Liver (tissue), 9 donors: ENCODE measurements around the gene ERVW-1. TPM values are rescaled to one million over a fixed set of nuclear protein-coding genes. Genes with fewer than 3 reads are reported as not detected.

ENCODE experiments used
- DNase-seq: peaks from one replicate; pipeline ENCODE4 v3.0.0-alpha.2; 2017; ENCODE audit warnings: low spot score
- H3K27ac ChIP-seq, 2 donors: one replicate each; pipeline ENCODE4 v1.7.0; 2013; ENCODE audit warnings: inconsistent platforms in 2 of 2, low read length in 2 of 2, control low read depth in 1 of 2, low read depth in 1 of 2, mild to moderate bottlenecking in 1 of 2
- H3K27me3 ChIP-seq, 4 donors: one replicate each; pipeline versions ENCODE4 v1.6.1 to v1.7.0; 2013; ENCODE audit warnings: low read length in 3 of 4, inconsistent platforms in 1 of 4, mild to moderate bottlenecking in 1 of 4, moderate library complexity in 1 of 4; ENCODE audit not compliant: control insufficient read depth in 4 of 4, insufficient read depth in 4 of 4
- H3K36me3 ChIP-seq, 4 donors: one replicate each; pipeline versions ENCODE4 v1.6.1 to v1.7.0; 2013; ENCODE audit warnings: low read length in 3 of 4, mild to moderate bottlenecking in 3 of 4, low read depth in 1 of 4, moderate library complexity in 1 of 4; ENCODE audit not compliant: control insufficient read depth in 4 of 4, insufficient read depth in 3 of 4
- H3K4me1 ChIP-seq, 4 donors: one replicate each; pipeline versions ENCODE4 v1.6.1 to v1.7.0; 2013; ENCODE audit warnings: low read length in 3 of 4, mild to moderate bottlenecking in 3 of 4, moderate library complexity in 1 of 4; ENCODE audit not compliant: control insufficient read depth in 4 of 4, insufficient read depth in 4 of 4
- H3K4me3 ChIP-seq, 3 donors: one replicate each; pipeline versions ENCODE4 v1.6.1 to v1.7.0; 2013; ENCODE audit warnings: low read length in 3 of 3, control low read depth in 1 of 3, low read depth in 1 of 3, mild to moderate bottlenecking in 1 of 3
- H3K9ac ChIP-seq, 2 donors: one replicate each; pipeline ENCODE4 v1.7.0; 2013; ENCODE audit warnings: low read length in 2 of 2, mild to moderate bottlenecking in 2 of 2, moderate library complexity in 2 of 2, control low read depth in 1 of 2, low read depth in 1 of 2
- H3K9me3 ChIP-seq, 4 donors: one replicate each; pipeline versions ENCODE4 v1.6.1 to v1.7.0; 2013; ENCODE audit warnings: low read length in 3 of 4; ENCODE audit not compliant: control insufficient read depth in 4 of 4
- EGR1 ChIP-seq, 2 donors: IDR thresholded peaks; 2 replicates each; pipeline ENCODE4 v1.6.1; 2016 to 2018; ENCODE audit warnings: antibody characterized with exemption in 2 of 2, low read depth in 2 of 2
- FOXA1 ChIP-seq: IDR thresholded peaks from 2 replicates; pipeline ENCODE4 v1.6.1; 2016; ENCODE audit warnings: antibody characterized with exemption
- GABPA ChIP-seq, 2 donors: IDR thresholded peaks in 1 of 2; conservative IDR thresholded peaks in 1 of 2; 2 replicates each; pipeline ENCODE4 v1.6.1; 2016; ENCODE audit warnings: antibody characterized with exemption in 2 of 2, mild to moderate bottlenecking in 1 of 2, moderate library complexity in 1 of 2
- HNF4A ChIP-seq, 2 donors: conservative IDR thresholded peaks; 2 replicates each; pipeline ENCODE4 v1.6.1; 2016; ENCODE audit warnings: antibody characterized with exemption in 2 of 2, mild to moderate bottlenecking in 2 of 2
- HNF4G ChIP-seq: IDR thresholded peaks from 2 replicates; pipeline ENCODE4 v1.6.1; 2016; ENCODE audit warnings: antibody characterized with exemption
- MAX ChIP-seq: IDR thresholded peaks from 2 replicates; pipeline ENCODE4 v1.6.1; 2016; ENCODE audit warnings: antibody characterized with exemption
- NR2F2 ChIP-seq: IDR thresholded peaks from 2 replicates; pipeline ENCODE4 v1.6.1; 2016; ENCODE audit warnings: antibody characterized with exemption
- RXRA ChIP-seq, 2 donors: IDR thresholded peaks; 2 replicates each; pipeline ENCODE4 v1.6.1; 2017 to 2018; ENCODE audit warnings: antibody characterized with exemption in 2 of 2, mild to moderate bottlenecking in 1 of 2
- TAF1 ChIP-seq: conservative IDR thresholded peaks from 2 replicates; pipeline ENCODE4 v1.6.1; 2016; ENCODE audit warnings: antibody characterized with exemption, mild to moderate bottlenecking
- YY1 ChIP-seq: IDR thresholded peaks from 2 replicates; pipeline ENCODE4 v1.6.1; 2016; ENCODE audit warnings: antibody characterized with exemption, mild to moderate bottlenecking
- WGBS: extraction: QIAGEN DNeasy Blood & Tissue Kit; methylation state at CpG from one replicate; pipeline ENCODE4 v1.1.7; 2013; 5-methylcytosine and 5-hydroxymethylcytosine counted together
- polyA plus RNA-seq, 2 donors: library from polyadenylated mRNA; stranded (reverse) in 1 of 2; unstranded in 1 of 2; fragments of 200-250 nt in 1 of 2; fragments of >200 nt in 1 of 2; fragmentation: Nextera tagmentation in 1 of 2; extraction: Ambion mirVana in 1 of 2; gene quantifications; one replicate each; pipeline versions ENCODE4 v1.2.1 to v1.2.3, GENCODE V29; 2013 to 2015
- total RNA-seq, 2 donors: library from RNA; depleted of rRNA; stranded (reverse); fragments of >200 nt; gene quantifications; one replicate each; pipeline ENCODE4 v1.2.3, GENCODE V29; 2014
- TF ChIP-seq, protein P1 (sequence below): IDR thresholded peaks from 2 replicates; pipeline ENCODE4 v1.6.1; 2016; ENCODE audit warnings: antibody characterized with exemption, mild to moderate bottlenecking
- TF ChIP-seq, protein P2 (sequence below): IDR thresholded peaks from 2 replicates; pipeline ENCODE4 v1.6.1; 2016; ENCODE audit warnings: antibody characterized with exemption
- donor health status: healthy.
- donor health status: healthy.
- donor health status: healthy.
- donor health status: healthy.
- donor health status: healthy.

The ERVW-1 gene
- total and polyA plus RNA-seq, 4 donors: 0.19 TPM; not detected in 3

- DNase-seq: no peak
- H3K4me3 ChIP-seq: no peak overlapping the region
Observed at GRCh38 chr7:92460109-92460508, 17.6 kb downstream of the ERVW-1 start.

GRCh38 chr7:92456236-92456635, 21.5 kb downstream of the ERVW-1 start:
- Histone ChIP-seq H3K9me3 (no peaks in the 10 kb centered on the region), H3K27ac (no peak overlapping the region), H3K4me3 (no peak overlapping the region), H3K9ac (no peak overlapping the region), H3K36me3 (peaks cover 10 to 56% (median 41%) of the 10 kb centered on the region in 4 donors), H3K27me3 (no peaks in the 10 kb centered on the region), H3K4me1 (no peaks in the 10 kb centered on the region)
- 95% methylated on average over 2 of the region's 2 CpGs for WGBS
- TF ChIP-seq TAF1: no peak
- TF ChIP-seq, protein P1, sequence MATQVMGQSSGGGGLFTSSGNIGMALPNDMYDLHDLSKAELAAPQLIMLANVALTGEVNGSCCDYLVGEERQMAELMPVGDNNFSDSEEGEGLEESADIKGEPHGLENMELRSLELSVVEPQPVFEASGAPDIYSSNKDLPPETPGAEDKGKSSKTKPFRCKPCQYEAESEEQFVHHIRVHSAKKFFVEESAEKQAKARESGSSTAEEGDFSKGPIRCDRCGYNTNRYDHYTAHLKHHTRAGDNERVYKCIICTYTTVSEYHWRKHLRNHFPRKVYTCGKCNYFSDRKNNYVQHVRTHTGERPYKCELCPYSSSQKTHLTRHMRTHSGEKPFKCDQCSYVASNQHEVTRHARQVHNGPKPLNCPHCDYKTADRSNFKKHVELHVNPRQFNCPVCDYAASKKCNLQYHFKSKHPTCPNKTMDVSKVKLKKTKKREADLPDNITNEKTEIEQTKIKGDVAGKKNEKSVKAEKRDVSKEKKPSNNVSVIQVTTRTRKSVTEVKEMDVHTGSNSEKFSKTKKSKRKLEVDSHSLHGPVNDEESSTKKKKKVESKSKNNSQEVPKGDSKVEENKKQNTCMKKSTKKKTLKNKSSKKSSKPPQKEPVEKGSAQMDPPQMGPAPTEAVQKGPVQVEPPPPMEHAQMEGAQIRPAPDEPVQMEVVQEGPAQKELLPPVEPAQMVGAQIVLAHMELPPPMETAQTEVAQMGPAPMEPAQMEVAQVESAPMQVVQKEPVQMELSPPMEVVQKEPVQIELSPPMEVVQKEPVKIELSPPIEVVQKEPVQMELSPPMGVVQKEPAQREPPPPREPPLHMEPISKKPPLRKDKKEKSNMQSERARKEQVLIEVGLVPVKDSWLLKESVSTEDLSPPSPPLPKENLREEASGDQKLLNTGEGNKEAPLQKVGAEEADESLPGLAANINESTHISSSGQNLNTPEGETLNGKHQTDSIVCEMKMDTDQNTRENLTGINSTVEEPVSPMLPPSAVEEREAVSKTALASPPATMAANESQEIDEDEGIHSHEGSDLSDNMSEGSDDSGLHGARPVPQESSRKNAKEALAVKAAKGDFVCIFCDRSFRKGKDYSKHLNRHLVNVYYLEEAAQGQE: no peak
- TF ChIP-seq EGR1 (IDR thresholded peaks at IDR 0.05; ENCODE audit: low read depth in 2 of 2): no peak
- no peak for DNase-seq

More at GRCh38 chr7:92460109-92460508, 17.6 kb downstream of the ERVW-1 start:
- WGBS: 77% methylated on average over 2 of the region's 2 CpGs
- Histone ChIP-seq H3K27me3 (no peaks in the 10 kb centered on the region), H3K36me3 (peaks cover 5 to 22% (median 21%) of the 10 kb centered on the region in 4 donors), H3K27ac (no peak overlapping the region), H3K9ac (no peak overlapping the region), H3K4me1 (peaks cover 0 to 3% (median 0%) of the 10 kb centered on the region in 4 donors), H3K9me3 (no peaks in the 10 kb centered on the region)
- TF ChIP-seq MAX (no peak), RXRA (IDR thresholded peaks at IDR 0.05) (no peak), NR2F2 (no peak), HNF4G (no peak), FOXA1 (no peak), EGR1 (IDR thresholded peaks at IDR 0.05; ENCODE audit: low read depth in 2 of 2) (no peak), HNF4A (conservative IDR thresholded peaks at IDR 0.05) (no peak), YY1 (no peak), TAF1 (no peak), GABPA (IDR thresholded peaks at IDR 0.05 in 1 of 2, conservative IDR thresholded peaks at IDR 0.05 in 1 of 2) (no peak)
- TF ChIP-seq, protein P2, sequence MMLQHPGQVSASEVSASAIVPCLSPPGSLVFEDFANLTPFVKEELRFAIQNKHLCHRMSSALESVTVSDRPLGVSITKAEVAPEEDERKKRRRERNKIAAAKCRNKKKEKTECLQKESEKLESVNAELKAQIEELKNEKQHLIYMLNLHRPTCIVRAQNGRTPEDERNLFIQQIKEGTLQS: no peak

DNA sequence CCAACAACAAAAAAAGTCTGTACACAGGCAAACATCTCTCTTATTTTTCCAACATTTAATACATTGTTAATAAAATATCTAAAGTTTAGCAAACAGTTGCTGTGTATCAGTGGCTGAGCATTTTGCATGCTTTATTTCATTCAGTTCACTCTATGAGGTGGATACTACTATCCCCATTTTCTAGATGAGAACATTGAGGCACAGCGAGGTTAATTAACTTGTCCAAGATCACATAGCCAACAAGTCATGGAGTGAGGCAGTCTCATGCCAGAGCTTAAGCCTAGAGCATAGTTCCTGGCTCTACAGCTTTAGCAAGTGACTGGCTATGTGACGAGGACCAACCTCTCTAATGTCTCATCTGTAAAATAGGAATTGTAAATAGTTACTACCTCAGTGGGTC, 26.1 kb downstream of the ERVW-1 start:
- H3K4me3 ChIP-seq: no peak overlapping the region
- no peak overlapping the region for H3K9ac ChIP-seq
- H3K27me3 ChIP-seq: no peaks in the 10 kb centered on the region
- no peaks in the 10 kb centered on the region for H3K9me3 ChIP-seq
- 99% methylated on average over 2 of the region's 2 CpGs for WGBS
- H3K27ac ChIP-seq: no peak overlapping the region
- TF ChIP-seq, protein P1: no peak
- TF ChIP-seq TAF1: no peak
- no peak for TF ChIP-seq EGR1 (IDR thresholded peaks at IDR 0.05; ENCODE audit: low read depth in 2 of 2)
- TF ChIP-seq RXRA (IDR thresholded peaks at IDR 0.05): no peak
- no peak for TF ChIP-seq GABPA (IDR thresholded peaks at IDR 0.05 in 1 of 2, conservative IDR thresholded peaks at IDR 0.05 in 1 of 2)
- no peak for DNase-seq
- H3K36me3 ChIP-seq: peaks cover 5 to 60% (median 45%) of the 10 kb centered on the region in 4 donors
- peaks cover 0 to 9% (median 7%) of the 10 kb centered on the region in 4 donors for H3K4me1 ChIP-seq
